Neuronal stem cell (in vitro differentiated cells): ENCODE data around the gene ATP5MC2.
A peak's percentile ranks its signal among the peaks of the same experiment; 100 is the strongest.

Experiments
- DNase-seq: peaks from one replicate; pipeline ENCODE4 v3.0.0-alpha.2; 2013; ENCODE audit warnings: low spot score
- H2AFZ ChIP-seq: one replicate; pipeline ENCODE4 v1.6.1; 2013; ENCODE audit warnings: mild to moderate bottlenecking, low read length, inconsistent platforms
- H2AK5ac ChIP-seq: 2 replicates; pipeline ENCODE4 v1.6.1; 2013; ENCODE audit warnings: low read depth, mild to moderate bottlenecking, inconsistent platforms, low read length, moderate library complexity, mixed read lengths
- H2BK120ac ChIP-seq: 2 replicates; pipeline ENCODE4 v1.6.1; 2013; ENCODE audit warnings: low read depth, mild to moderate bottlenecking, inconsistent platforms, low read length, moderate library complexity, mixed read lengths
- H2BK12ac ChIP-seq: one replicate; pipeline ENCODE4 v1.6.1; 2013; ENCODE audit warnings: low read length, inconsistent platforms
- H2BK15ac ChIP-seq: 2 replicates; pipeline ENCODE4 v1.6.1; 2013; ENCODE audit warnings: mild to moderate bottlenecking, low read length, inconsistent platforms, mixed read lengths
- H2BK5ac ChIP-seq: one replicate; pipeline ENCODE4 v1.6.1; 2013; ENCODE audit warnings: inconsistent platforms, mild to moderate bottlenecking, low read length, moderate library complexity
- H3K14ac ChIP-seq: one replicate; pipeline ENCODE4 v1.6.1; 2013; ENCODE audit warnings: low read length, inconsistent platforms
- H3K18ac ChIP-seq: 2 replicates; pipeline ENCODE4 v1.6.1; 2013; ENCODE audit warnings: low read length, inconsistent platforms
- H3K23ac ChIP-seq: 2 replicates; pipeline ENCODE4 v1.6.1; 2013; ENCODE audit warnings: low read depth, mild to moderate bottlenecking, mixed read lengths, low read length, inconsistent platforms; ENCODE audit not compliant: poor library complexity
- H3K27ac ChIP-seq: replicated peaks from 3 replicates; pipeline ENCODE4 v1.5.1; 2013; ENCODE audit warnings: low read length, inconsistent platforms
- H3K27me3 ChIP-seq, 3 experiments: 2 replicates each; pipeline ENCODE4 v1.6.1; 2013; ENCODE audit warnings: low read length in 3 of 3, mild to moderate bottlenecking in 2 of 3, inconsistent platforms in 1 of 3, low read depth in 1 of 3, mixed read lengths in 1 of 3, moderate library complexity in 1 of 3; ENCODE audit not compliant: control insufficient read depth in 3 of 3, insufficient read depth in 3 of 3
- H3K36me3 ChIP-seq, 2 donors: replicated peaks in 1 of 2; 2 replicates each; pipeline ENCODE4 v1.6.1; 2013; ENCODE audit warnings: low read length in 2 of 2; ENCODE audit not compliant: control insufficient read depth in 2 of 2, insufficient read depth in 2 of 2
- H3K4ac ChIP-seq: 2 replicates; pipeline ENCODE4 v1.6.1; 2013; ENCODE audit warnings: inconsistent platforms, mild to moderate bottlenecking, low read length, moderate library complexity
- H3K4me1 ChIP-seq, 2 donors: 1 replicate in 1 of 2; 2 replicates in 1 of 2; pipeline ENCODE4 v1.6.1; 2013; ENCODE audit warnings: low read length in 2 of 2, low read depth in 1 of 2; ENCODE audit not compliant: control insufficient read depth in 2 of 2, insufficient read depth in 1 of 2
- H3K4me2 ChIP-seq: one replicate; pipeline ENCODE4 v1.6.1; 2013; ENCODE audit warnings: mild to moderate bottlenecking, low read length, inconsistent platforms; ENCODE audit not compliant: insufficient read depth, poor library complexity, severe bottlenecking
- H3K4me3 ChIP-seq, 2 donors: 2 replicates each; pipeline ENCODE4 v1.5.1; 2013; ENCODE audit warnings: low read length in 2 of 2, mild to moderate bottlenecking in 2 of 2, inconsistent platforms in 1 of 2, moderate library complexity in 1 of 2
- H3K79me1 ChIP-seq: one replicate; pipeline ENCODE4 v1.6.1; 2013; ENCODE audit warnings: low read depth, mild to moderate bottlenecking, inconsistent platforms, low read length, moderate library complexity
- H3K9ac ChIP-seq: one replicate; pipeline ENCODE4 v1.6.1; 2013; ENCODE audit warnings: mild to moderate bottlenecking, low read depth, low read length, inconsistent platforms; ENCODE audit not compliant: poor library complexity
- H3K9me3 ChIP-seq, 2 donors: replicated peaks in 1 of 2; 2 replicates each; pipeline versions ENCODE3 to v1.6.1; 2013; ENCODE audit warnings: low read length in 2 of 2, mild to moderate bottlenecking in 2 of 2, inconsistent platforms in 1 of 2, low read depth in 1 of 2, mixed read lengths in 1 of 2, moderate library complexity in 1 of 2; ENCODE audit not compliant: control insufficient read depth in 2 of 2, insufficient read depth in 1 of 2
- H4K8ac ChIP-seq: one replicate; pipeline ENCODE4 v1.6.1; 2013; ENCODE audit warnings: low read depth, mild to moderate bottlenecking, inconsistent platforms, low read length, moderate library complexity
- H4K91ac ChIP-seq: one replicate; pipeline ENCODE4 v1.6.1; 2013; ENCODE audit warnings: low read length, low read depth, mild to moderate bottlenecking, inconsistent platforms; ENCODE audit not compliant: poor library complexity
- WGBS, 2 donors: extraction: QIAGEN DNeasy Blood & Tissue Kit; methylation state at CpG; one replicate each; pipeline ENCODE4 v1.1.7; 2013; ENCODE audit warnings: missing lambda C conversion rate in 2 of 2, mixed read lengths in 1 of 2; ENCODE audit not compliant: insufficient read length in 2 of 2, insufficient replicate concordance in 1 of 2; ENCODE audit errors: extremely low coverage in 2 of 2; 5-methylcytosine and 5-hydroxymethylcytosine counted together

ATP5MC2 gene

GRCh38 chr12:53677800-53678148 lies 1.9 kb upstream of the ATP5MC2 start:
- Histone ChIP-seq H2BK5ac (peak overlapping the region; percentile 95), H2AK5ac (no peak overlapping the region), H2BK12ac (no peak overlapping the region), H2BK15ac (no peak overlapping the region), H3K9ac (no peak overlapping the region), H3K4ac (no peak overlapping the region), H3K4me1 (peaks cover 2 to 20% of the 10 kb centered on the region in 2 donors), H2AFZ (peak overlapping the region; percentile 90), H3K79me1 (peaks cover 6% of the 10 kb centered on the region), H3K27me3 (no peaks in the 10 kb centered on the region), H3K27ac (peak overlapping the region; percentile 88), H3K4me2 (peak overlapping the region; percentile 47), H3K9me3 (no peaks in the 10 kb centered on the region), H3K23ac (no peak overlapping the region), H3K14ac (no peak overlapping the region), H3K18ac (peak overlapping the region; percentile 78), H4K91ac (no peak overlapping the region), H3K4me3 (no peak overlapping the region), H3K36me3 (peaks cover 6 to 22% of the 10 kb centered on the region in 2 donors), H2BK120ac (no peak overlapping the region), H4K8ac (no peak overlapping the region)
- WGBS, 2 donors: no CpG with 5 or more reads among the region's 5 CpGs
- DNase-seq: no peak

DNA sequence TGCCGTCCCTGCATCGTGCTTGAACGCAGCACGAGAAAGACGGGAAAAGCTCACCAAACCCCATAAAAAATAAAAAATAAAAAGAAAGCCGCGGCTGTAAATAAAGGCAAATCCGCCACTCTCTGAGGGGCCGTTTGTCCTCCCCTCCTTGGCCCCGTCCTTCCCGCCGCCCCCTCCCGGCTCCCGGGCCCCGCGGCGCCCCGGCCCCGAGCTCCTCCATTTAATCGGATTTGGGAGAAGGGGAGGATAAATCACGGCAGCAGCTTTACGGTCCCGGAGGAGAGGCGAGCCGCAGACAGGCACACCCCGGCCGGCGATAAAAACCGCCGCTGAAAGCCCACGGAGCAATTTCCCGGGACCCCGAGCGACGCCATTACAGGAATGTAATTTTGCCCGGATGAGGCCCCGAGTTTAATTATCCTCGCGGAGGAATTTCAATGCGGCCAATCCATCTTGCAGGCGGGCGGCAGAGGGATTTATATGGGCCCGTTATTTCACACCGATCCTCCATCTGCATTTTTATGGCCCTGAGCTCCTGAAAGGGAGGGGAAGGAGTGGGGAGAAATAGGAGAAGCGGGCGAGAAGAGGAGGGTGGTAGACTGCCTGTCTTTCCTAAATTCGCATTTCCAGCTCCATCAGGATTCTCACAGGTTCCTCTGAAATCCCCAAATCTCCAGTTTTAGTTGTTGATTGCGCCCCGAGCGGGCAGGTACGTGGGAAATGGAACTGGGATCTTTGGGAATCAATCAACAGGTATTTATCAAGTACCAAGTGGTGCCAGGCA lies 1.3 kb upstream of the ATP5MC2 start:
- Histone ChIP-seq H3K4me3 (peak overlapping the region in 1 of 2 donors; percentile 18), H2BK15ac (no peak overlapping the region), H4K8ac (no peak overlapping the region), H2AFZ (peak overlapping the region; percentile 90), H3K14ac (no peak overlapping the region), H3K79me1 (peaks cover 6% of the 10 kb centered on the region), H3K9me3 (no peaks in the 10 kb centered on the region), H2BK5ac (peak overlapping the region; percentile 95), H3K23ac (no peak overlapping the region), H3K18ac (peak overlapping the region; percentile 97), H3K27me3 (no peaks in the 10 kb centered on the region), H3K27ac (peak overlapping the region; percentile 88), H3K4ac (no peak overlapping the region), H4K91ac (no peak overlapping the region), H3K4me1 (peaks cover 2 to 20% of the 10 kb centered on the region in 2 donors), H3K9ac (peak overlapping the region; percentile 71), H2BK120ac (peak overlapping the region; percentile 6), H3K36me3 (peaks cover 11 to 27% of the 10 kb centered on the region in 2 donors), H2BK12ac (no peak overlapping the region), H3K4me2 (peak overlapping the region; percentile 47), H2AK5ac (peak overlapping the region; percentile 27)
- no CpG with 5 or more reads among the region's 51 CpGs for WGBS, 2 donors
- DNase-seq: no peak

DNA sequence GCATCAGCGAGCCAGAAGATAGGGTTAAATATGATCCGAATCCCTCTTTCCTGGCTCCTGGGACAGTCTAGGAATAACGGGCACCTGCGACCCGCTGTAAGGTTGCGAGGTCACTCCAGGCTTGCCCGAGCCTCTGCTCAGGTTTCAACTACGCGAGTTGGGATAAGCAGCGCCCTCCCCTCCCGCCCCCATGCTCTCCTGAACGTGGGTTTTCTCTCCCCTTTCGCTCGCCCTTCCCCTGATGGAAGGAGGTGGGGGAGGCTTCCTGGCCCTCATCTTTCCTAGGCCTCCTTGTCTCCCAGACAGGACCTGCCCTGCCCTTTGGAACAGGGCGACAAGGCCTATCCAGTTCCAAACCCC lies 753 bp upstream of the ATP5MC2 start:
- peak overlapping the region; percentile 88 for H3K27ac ChIP-seq
- no peaks in the 10 kb centered on the region for H3K27me3 ChIP-seq
- no peak overlapping the region for H2BK15ac ChIP-seq
- H4K91ac ChIP-seq: peak overlapping the region; percentile 79
- WGBS, 2 donors: no CpG with 5 or more reads among the region's 15 CpGs
- peak overlapping the region; percentile 6 for H2BK120ac ChIP-seq
- no peaks in the 10 kb centered on the region for H3K9me3 ChIP-seq
- H3K4ac ChIP-seq: no peak overlapping the region
- H3K4me1 ChIP-seq: peaks cover 2 to 20% of the 10 kb centered on the region in 2 donors
- no peak overlapping the region for H2BK12ac ChIP-seq
- no peak overlapping the region for H2AK5ac ChIP-seq
- H3K18ac ChIP-seq: peak overlapping the region; percentile 97
- H3K36me3 ChIP-seq: peaks cover 13 to 33% of the 10 kb centered on the region in 2 donors
- DNase-seq: peak; percentile 74
- peak overlapping the region; percentile 90 for H2AFZ ChIP-seq
- H3K79me1 ChIP-seq: peaks cover 6% of the 10 kb centered on the region
- peak overlapping the region; percentile 47 for H3K4me2 ChIP-seq
- no peak overlapping the region for H4K8ac ChIP-seq
- peak overlapping the region; percentile 16 to 74 for H3K4me3 ChIP-seq
- peak overlapping the region; percentile 46 for H3K23ac ChIP-seq
- H3K14ac ChIP-seq: no peak overlapping the region
- peak overlapping the region; percentile 71 for H3K9ac ChIP-seq
- peak overlapping the region; percentile 95 for H2BK5ac ChIP-seq

DNA sequence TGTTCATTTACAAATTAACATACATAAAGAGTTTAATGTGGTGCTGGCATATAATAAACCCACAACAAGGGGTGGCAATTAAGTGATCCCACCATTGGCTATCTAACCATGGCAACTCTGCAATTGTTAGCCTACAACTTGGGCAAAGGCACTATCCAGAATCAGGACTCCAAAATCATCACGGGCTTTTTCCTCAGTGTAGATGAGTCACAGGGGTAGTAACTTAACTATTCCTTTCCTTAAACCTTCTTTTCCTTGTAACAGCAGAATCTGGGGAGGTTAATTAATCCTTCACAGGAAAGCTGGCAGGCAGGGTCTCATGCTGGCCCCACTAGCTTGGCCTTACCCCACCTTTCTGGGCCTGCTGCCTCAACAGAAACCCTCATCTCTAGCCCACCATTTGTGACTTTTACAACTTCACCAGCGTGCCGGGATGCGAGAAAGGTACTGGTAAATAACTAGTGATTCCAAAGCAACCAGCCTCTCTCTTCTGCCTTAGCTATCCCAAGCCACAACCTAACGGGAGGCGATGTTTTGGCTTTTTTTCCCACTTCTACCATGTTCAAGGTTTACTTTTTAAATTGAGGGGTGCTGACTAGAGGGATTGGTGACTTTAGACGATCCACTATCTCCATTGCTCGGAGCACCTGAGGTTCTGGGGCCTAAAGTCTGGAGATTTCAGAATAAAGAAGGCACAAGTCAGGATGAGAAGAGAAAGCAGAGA lies 744 bp downstream of the ATP5MC2 start:
- H2BK15ac ChIP-seq: no peak overlapping the region
- H2BK12ac ChIP-seq: no peak overlapping the region
- no CpG with 5 or more reads among the region's 8 CpGs for WGBS, 2 donors
- H2AFZ ChIP-seq: peak overlapping the region; percentile 89
- no peak overlapping the region for H3K14ac ChIP-seq
- peak overlapping the region; percentile 26 for H2AK5ac ChIP-seq
- H3K4me1 ChIP-seq: peaks cover 2 to 20% of the 10 kb centered on the region in 2 donors
- peak overlapping the region; percentile 99 for H3K18ac ChIP-seq
- peak overlapping the region; percentile 74 to 88 for H3K4me3 ChIP-seq
- H3K4me2 ChIP-seq: peak overlapping the region; percentile 89
- H3K23ac ChIP-seq: no peak overlapping the region
- H3K4ac ChIP-seq: no peak overlapping the region
- peaks cover 6% of the 10 kb centered on the region for H3K79me1 ChIP-seq
- no peak overlapping the region for H4K8ac ChIP-seq
- peak overlapping the region; percentile 71 for H3K27ac ChIP-seq
- H3K9me3 ChIP-seq: no peaks in the 10 kb centered on the region
- peak overlapping the region; percentile 99 for H3K9ac ChIP-seq
- peaks cover 22 to 48% of the 10 kb centered on the region in 2 donors for H3K36me3 ChIP-seq
- H3K27me3 ChIP-seq: no peaks in the 10 kb centered on the region
- DNase-seq: no peak
- H2BK120ac ChIP-seq: no peak overlapping the region
- H2BK5ac ChIP-seq: peak overlapping the region; percentile 95
- H4K91ac ChIP-seq: no peak overlapping the region
